Chondrocyte (in vitro differentiated cells): ENCODE results near the gene CTRL. TPM values are rescaled to one million over a fixed set of nuclear protein-coding genes. Genes with fewer than 3 reads are reported as not detected.

Experiments used
- DNase-seq: peaks from one replicate; pipeline ENCODE4 v3.0.0; 2021; ENCODE audit warnings: mixed read lengths, low spot score
- H3K27ac Mint-ChIP-seq: one replicate; pipeline ENCODE4 v1.8.0; 2021; ENCODE audit warnings: mild to moderate bottlenecking, moderate library complexity, mixed read lengths; ENCODE audit not compliant: unreplicated experiment
- H3K27me3 Mint-ChIP-seq: 2 replicates; pipeline ENCODE4 v1.8.0; 2021; ENCODE audit warnings: low read depth, mixed read lengths
- H3K36me3 Mint-ChIP-seq: 2 replicates; pipeline ENCODE4 v1.8.0; 2021; ENCODE audit warnings: low read depth, mixed read lengths
- H3K4me1 Mint-ChIP-seq: 2 replicates; pipeline ENCODE4 v1.8.0; 2021; ENCODE audit warnings: low read depth, mild to moderate bottlenecking, mixed read lengths
- H3K4me3 Mint-ChIP-seq: one replicate; pipeline ENCODE4 v1.8.0; 2021; ENCODE audit warnings: mild to moderate bottlenecking, moderate library complexity, mixed read lengths; ENCODE audit not compliant: unreplicated experiment
- H3K9me3 Mint-ChIP-seq: 2 replicates; pipeline ENCODE4 v1.8.0; 2021; ENCODE audit warnings: low read depth, mixed read lengths
- total RNA-seq: library from RNA; stranded (reverse); gene quantifications from 3 replicates; pipeline ENCODE4 v1.2.1, GENCODE V29; 2021
- TF ChIP-seq, protein P1 (sequence below): fragments of 200-600 bp; sonication (generic); IDR thresholded peaks from 2 replicates; pipeline ENCODE4 v1.5.0; 2021; ENCODE audit warnings: antibody characterized with exemption, mild to moderate bottlenecking, moderate library complexity

CTRL gene
- total RNA-seq, 1 donor from 2014 or later = not detected

DNA sequence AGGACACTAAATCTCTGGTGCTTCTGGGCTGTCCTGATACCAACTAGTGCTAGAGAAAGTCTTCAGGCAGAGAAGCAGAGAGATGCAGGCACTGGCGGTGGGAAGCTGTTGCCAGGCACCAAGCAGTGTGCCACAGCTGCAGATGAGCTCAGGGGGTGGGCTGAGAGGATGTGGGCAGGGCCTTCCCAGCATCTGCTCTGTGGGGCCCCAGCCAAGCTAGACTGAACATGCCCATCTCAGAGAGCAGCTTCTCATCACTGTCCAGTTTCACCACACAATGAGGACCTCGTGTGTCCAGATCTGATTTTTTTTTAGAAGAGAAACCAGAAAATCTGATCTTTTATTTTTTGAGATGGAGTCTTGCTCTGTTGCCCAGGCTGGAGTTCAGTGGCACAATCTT, 21.5 kb downstream of the CTRL start:
- Mint-ChIP-seq H3K9me3 (no peaks in the 10 kb centered on the region), H3K4me1 (peaks cover 4% of the 10 kb centered on the region), H3K27ac (no peak overlapping the region), H3K27me3 (no peaks in the 10 kb centered on the region), H3K36me3 (peaks cover 10% of the 10 kb centered on the region), H3K4me3 (no peak overlapping the region)
- no peak for DNase-seq
- TF ChIP-seq, protein P1, sequence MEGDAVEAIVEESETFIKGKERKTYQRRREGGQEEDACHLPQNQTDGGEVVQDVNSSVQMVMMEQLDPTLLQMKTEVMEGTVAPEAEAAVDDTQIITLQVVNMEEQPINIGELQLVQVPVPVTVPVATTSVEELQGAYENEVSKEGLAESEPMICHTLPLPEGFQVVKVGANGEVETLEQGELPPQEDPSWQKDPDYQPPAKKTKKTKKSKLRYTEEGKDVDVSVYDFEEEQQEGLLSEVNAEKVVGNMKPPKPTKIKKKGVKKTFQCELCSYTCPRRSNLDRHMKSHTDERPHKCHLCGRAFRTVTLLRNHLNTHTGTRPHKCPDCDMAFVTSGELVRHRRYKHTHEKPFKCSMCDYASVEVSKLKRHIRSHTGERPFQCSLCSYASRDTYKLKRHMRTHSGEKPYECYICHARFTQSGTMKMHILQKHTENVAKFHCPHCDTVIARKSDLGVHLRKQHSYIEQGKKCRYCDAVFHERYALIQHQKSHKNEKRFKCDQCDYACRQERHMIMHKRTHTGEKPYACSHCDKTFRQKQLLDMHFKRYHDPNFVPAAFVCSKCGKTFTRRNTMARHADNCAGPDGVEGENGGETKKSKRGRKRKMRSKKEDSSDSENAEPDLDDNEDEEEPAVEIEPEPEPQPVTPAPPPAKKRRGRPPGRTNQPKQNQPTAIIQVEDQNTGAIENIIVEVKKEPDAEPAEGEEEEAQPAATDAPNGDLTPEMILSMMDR = no peak

DNA sequence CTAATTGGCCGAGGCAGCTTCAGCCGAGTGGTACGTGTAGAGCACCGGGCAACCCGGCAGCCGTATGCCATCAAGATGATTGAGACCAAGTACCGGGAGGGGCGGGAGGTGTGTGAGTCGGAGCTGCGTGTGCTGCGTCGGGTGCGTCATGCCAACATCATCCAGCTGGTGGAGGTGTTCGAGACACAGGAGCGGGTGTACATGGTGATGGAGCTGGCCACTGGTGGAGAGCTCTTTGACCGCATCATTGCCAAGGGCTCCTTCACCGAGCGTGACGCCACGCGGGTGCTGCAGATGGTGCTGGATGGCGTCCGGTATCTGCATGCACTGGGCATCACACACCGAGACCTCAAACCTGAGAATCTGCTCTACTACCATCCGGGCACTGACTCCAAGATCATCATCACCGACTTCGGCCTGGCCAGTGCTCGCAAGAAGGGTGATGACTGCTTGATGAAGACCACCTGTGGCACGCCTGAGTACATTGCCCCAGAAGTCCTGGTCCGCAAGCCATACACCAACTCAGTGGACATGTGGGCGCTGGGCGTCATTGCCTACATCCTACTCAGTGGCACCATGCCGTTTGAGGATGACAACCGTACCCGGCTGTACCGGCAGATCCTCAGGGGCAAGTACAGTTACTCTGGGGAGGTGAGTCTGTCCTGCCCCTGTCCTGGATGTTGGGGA, 22.5 kb downstream of the CTRL start:
- no peaks in the 10 kb centered on the region for H3K9me3 Mint-ChIP-seq
- H3K4me3 Mint-ChIP-seq = no peak overlapping the region
- H3K27me3 Mint-ChIP-seq = no peaks in the 10 kb centered on the region
- peaks cover 10% of the 10 kb centered on the region for H3K36me3 Mint-ChIP-seq
- DNase-seq = no peak
- no peaks in the 10 kb centered on the region for H3K4me1 Mint-ChIP-seq
- no peak overlapping the region for H3K27ac Mint-ChIP-seq
- TF ChIP-seq, protein P1 = no peak

GRCh38 chr16:67907397-67908180, 24.1 kb downstream of the CTRL start:
- no peaks in the 10 kb centered on the region for H3K27me3 Mint-ChIP-seq
- H3K27ac Mint-ChIP-seq = no peak overlapping the region
- peaks cover 3% of the 10 kb centered on the region for H3K4me1 Mint-ChIP-seq
- TF ChIP-seq, protein P1 = no peak
- no peak overlapping the region for H3K4me3 Mint-ChIP-seq
- no peaks in the 10 kb centered on the region for H3K9me3 Mint-ChIP-seq
- peaks cover 15% of the 10 kb centered on the region for H3K36me3 Mint-ChIP-seq
- no peak for DNase-seq

DNA sequence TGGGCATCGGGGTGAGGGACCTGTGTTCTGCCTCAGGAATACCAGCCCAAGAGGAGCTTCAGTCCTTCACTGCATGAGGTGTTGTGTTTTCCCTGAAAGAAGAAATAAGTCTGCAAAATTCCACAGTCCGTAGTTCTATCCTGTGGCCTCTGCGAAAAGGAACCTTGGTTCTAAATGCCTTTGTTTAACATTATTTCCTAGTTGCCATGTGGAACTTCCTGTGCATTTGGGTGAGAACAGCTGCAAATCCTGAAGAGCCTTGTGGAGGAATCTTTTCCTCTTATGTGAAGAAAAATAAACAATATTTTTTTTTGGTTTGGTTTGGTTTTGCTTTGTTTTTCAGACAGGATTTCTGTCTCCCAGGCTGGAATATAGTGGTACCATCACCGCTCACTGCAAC, 28.8 kb downstream of the CTRL start:
- Mint-ChIP-seq H3K9me3 (no peaks in the 10 kb centered on the region), H3K4me1 (peaks cover 4% of the 10 kb centered on the region), H3K4me3 (no peak overlapping the region), H3K27ac (peak overlapping the region; percentile 61), H3K27me3 (no peaks in the 10 kb centered on the region), H3K36me3 (peaks cover 5% of the 10 kb centered on the region)
- TF ChIP-seq, protein P1 = no peak
- DNase-seq = no peak

DNA sequence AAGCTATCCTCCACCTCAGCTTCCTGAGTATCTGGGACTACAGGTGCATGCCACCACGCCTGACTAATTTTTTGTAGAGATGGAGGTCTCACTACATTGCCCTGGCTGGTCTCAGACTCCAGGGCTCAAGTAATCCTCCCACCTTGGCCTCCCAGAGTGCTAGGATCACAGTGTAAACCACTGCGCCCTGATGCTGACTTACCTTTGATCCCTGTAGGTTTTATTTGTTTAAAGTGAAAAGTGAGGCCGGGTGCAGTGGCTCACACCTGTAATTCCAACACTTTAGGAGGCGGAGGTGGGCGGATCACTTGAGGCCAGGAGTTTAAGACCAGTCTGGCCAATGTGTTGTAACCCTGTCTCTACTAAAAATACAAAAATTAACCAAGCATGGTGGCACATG, 29.9 kb downstream of the CTRL start:
- TF ChIP-seq, protein P1 = no peak
- Mint-ChIP-seq H3K36me3 (peaks cover 5% of the 10 kb centered on the region), H3K27ac (no peak overlapping the region), H3K4me1 (peaks cover 12% of the 10 kb centered on the region), H3K4me3 (no peak overlapping the region), H3K9me3 (no peaks in the 10 kb centered on the region), H3K27me3 (no peaks in the 10 kb centered on the region)
- DNase-seq = no peak
